A549 (cell line): ENCODE measurements around the gene UBE2E1. TPM values are rescaled to one million over a fixed set of nuclear protein-coding genes. Genes with fewer than 3 reads are reported as not detected.

Experiments used
- ATAC-seq, 2 experiments: fragments of 200-7000 bp in 1 of 2; fragments of >200 bp in 1 of 2; cut with Nextera tagmentation in 1 of 2; cut with Tn5 transposase in 1 of 2; 3 replicates each; pipeline versions ENCODE4 v1.8.0 to v1.9.1; 2018 to 2020; ENCODE audit warnings: mild to moderate bottlenecking in 1 of 2, moderate library complexity in 1 of 2
- CTCF ChIA-PET: fragments of 300-600 bp; sonication (Branson Sonifier 250); formaldehyde crosslinking; extraction: SDS; loops from one replicate; lab custom pipeline; 2021; ENCODE audit warnings: antibody characterized with exemption, inconsistent platforms; lab: Yijun Ruan, JAX
- POLR2A ChIA-PET: fragments of 350-600 bp; formaldehyde crosslinking; extraction: SDS; loops from one replicate; lab custom pipeline; 2021; ENCODE audit warnings: antibody characterized with exemption, inconsistent platforms; lab: Yijun Ruan, JAX
- DNase-seq, 2 experiments: peaks; one replicate each; pipeline versions ENCODE4 v3.0.0 to v3.0.0-alpha.2; 2011 to 2016; ENCODE audit warnings: low read depth in 1 of 2, low spot score in 1 of 2
- FAIRE-seq: peaks from 2 replicates; lab custom pipeline; 2011; peaks lifted over from hg19 to GRCh38; lab: Jason Lieb, UNC
- H3K27ac ChIP-seq, 2 experiments: fragments of >200 bp; sonication (Bioruptor Twin); formaldehyde crosslinking; 3 replicates each; pipeline ENCODE4 v1.5.1; 2016 to 2017
- H3K4me1 ChIP-seq: fragments of >200 bp; sonication (Bioruptor Twin); formaldehyde crosslinking; 3 replicates; pipeline ENCODE4 v1.6.1; 2016
- H3K4me2 ChIP-seq: fragments of >200 bp; sonication (Bioruptor Twin); formaldehyde crosslinking; 3 replicates; pipeline ENCODE4 v1.6.1; 2016
- H3K4me3 ChIP-seq: fragments of >200 bp; sonication (Bioruptor Twin); formaldehyde crosslinking; 3 replicates; pipeline ENCODE4 v1.5.1; 2016
- H3K9me3 ChIP-seq: fragments of >200 bp; sonication (Bioruptor Twin); formaldehyde crosslinking; 3 replicates; pipeline ENCODE4 v1.6.1; 2016
- FOSL2 ChIP-seq, 2 experiments: fragments of 450-650 bp in 1 of 2; fragments of >200 bp in 1 of 2; sonication (Bioruptor Twin) in 1 of 2; formaldehyde crosslinking; IDR thresholded peaks; 2 replicates each; pipeline versions ENCODE4 v1.5.0 to v1.6.1; 2016 to 2020; ENCODE audit warnings: mild to moderate bottlenecking in 1 of 2, moderate library complexity in 1 of 2
- FOXS1 ChIP-seq: fragments of 250-450 bp; sonication (Bioruptor Pico); IDR thresholded peaks from 2 replicates; pipeline ENCODE4 v1.5.0; 2020; ENCODE audit warnings: mild to moderate bottlenecking, moderate library complexity
- HDAC2 ChIP-seq: fragments of 200-600 bp; sonication (generic); IDR thresholded peaks from 2 replicates; pipeline ENCODE4 v1.6.1; 2016
- JUN ChIP-seq, 2 experiments: fragments of >200 bp; sonication (Bioruptor Twin); formaldehyde crosslinking; IDR thresholded peaks; 2 replicates in 1 of 2; 3 replicates in 1 of 2; pipeline ENCODE4 v1.6.1; 2016 to 2017
- MAZ ChIP-seq: fragments of 150-350 bp; IDR thresholded peaks from 2 replicates; pipeline ENCODE4 v1.6.1; 2014; ENCODE audit warnings: antibody characterized with exemption, low read depth, low read length, borderline replicate concordance
- POLR2A ChIP-seq: IDR thresholded peaks from 2 replicates; pipeline ENCODE4 v1.6.1; 2012; ENCODE audit warnings: mild to moderate bottlenecking, low read length
- RAD21 ChIP-seq, 2 experiments: fragments of >200 bp in 1 of 2; sonication (Bioruptor Twin) in 1 of 2; formaldehyde crosslinking in 1 of 2; IDR thresholded peaks in 1 of 2; conservative IDR thresholded peaks in 1 of 2; 2 replicates in 1 of 2; 3 replicates in 1 of 2; pipeline ENCODE4 v1.6.1; 2012 to 2018; ENCODE audit warnings: inconsistent platforms in 1 of 2
- RCOR1 ChIP-seq: fragments of 150-350 bp; IDR thresholded peaks from 2 replicates; pipeline ENCODE4 v1.6.1; 2014; ENCODE audit warnings: antibody characterized with exemption, low read length, low read depth
- SMC3 ChIP-seq: fragments of >200 bp; sonication (Bioruptor Twin); formaldehyde crosslinking; IDR thresholded peaks from 3 replicates; pipeline ENCODE4 v1.6.1; 2018; ENCODE audit warnings: inconsistent platforms
- SREBF2 ChIP-seq: fragments of 450-650 bp; IDR thresholded peaks from 2 replicates; pipeline ENCODE4 v1.6.1; 2014; ENCODE audit warnings: mild to moderate bottlenecking, moderate library complexity
- TFCP2L1 ChIP-seq: fragments of 250-450 bp; sonication (Bioruptor Pico); IDR thresholded peaks from 2 replicates; pipeline ENCODE4 v1.5.0; 2021; ENCODE audit warnings: mild to moderate bottlenecking
- TP53 ChIP-seq: fragments of 250-450 bp; sonication (Bioruptor Pico); IDR thresholded peaks from 2 replicates; pipeline ENCODE4 v1.5.0; 2021; ENCODE audit warnings: mild to moderate bottlenecking, moderate library complexity
- ZNF302 ChIP-seq: fragments of 250-450 bp; sonication (Bioruptor Pico); IDR thresholded peaks from 2 replicates; pipeline ENCODE4 v1.9.0; 2021; ENCODE audit warnings: inconsistent platforms, mild to moderate bottlenecking, moderate library complexity
- WGBS: methylation state at CpG from one replicate; pipeline ENCODE4 v1.1.6; 2017; ENCODE audit errors: missing lambda C conversion rate; 5-methylcytosine and 5-hydroxymethylcytosine counted together
- polyA plus RNA-seq, 4 experiments: library from polyadenylated mRNA; depleted of rRNA in 3 of 4; stranded (reverse); fragments of >200 nt; fragmentation: RNase III in 1 of 4; extraction: RNeasy Plus Mini Kit Qiagen cat#74134 plus additional on column Dnase treatment in 1 of 4; gene quantifications; 2 replicates in 3 of 4; 3 replicates in 1 of 4; pipeline ENCODE4 v1.2.3, GENCODE V29; 2011 to 2017
- TF ChIP-seq, protein P1 (sequence below): fragments of >200 bp; sonication (Bioruptor Twin); formaldehyde crosslinking; IDR thresholded peaks from 3 replicates; pipeline ENCODE4 v1.6.1; 2016
- TF ChIP-seq, protein P2 (sequence below): fragments of 250-450 bp; sonication (Bioruptor Pico); IDR thresholded peaks from 2 replicates; pipeline ENCODE4 v1.5.0; 2021; ENCODE audit warnings: mild to moderate bottlenecking, moderate library complexity, borderline replicate concordance
- TF ChIP-seq, protein P3 (sequence below): fragments of 200-600 bp; sonication (generic); IDR thresholded peaks from 2 replicates; pipeline ENCODE4 v1.6.1; 2016; ENCODE audit warnings: antibody characterized with exemption, mild to moderate bottlenecking, moderate library complexity
- TF ChIP-seq, protein P4 (sequence below): IDR thresholded peaks from 2 replicates; pipeline ENCODE4 v1.6.1; 2012

The UBE2E1 gene
- polyA plus RNA-seq, 2 of the 4 experiments (the other 2 are of a cell fraction) = 151 to 198 TPM

DNA sequence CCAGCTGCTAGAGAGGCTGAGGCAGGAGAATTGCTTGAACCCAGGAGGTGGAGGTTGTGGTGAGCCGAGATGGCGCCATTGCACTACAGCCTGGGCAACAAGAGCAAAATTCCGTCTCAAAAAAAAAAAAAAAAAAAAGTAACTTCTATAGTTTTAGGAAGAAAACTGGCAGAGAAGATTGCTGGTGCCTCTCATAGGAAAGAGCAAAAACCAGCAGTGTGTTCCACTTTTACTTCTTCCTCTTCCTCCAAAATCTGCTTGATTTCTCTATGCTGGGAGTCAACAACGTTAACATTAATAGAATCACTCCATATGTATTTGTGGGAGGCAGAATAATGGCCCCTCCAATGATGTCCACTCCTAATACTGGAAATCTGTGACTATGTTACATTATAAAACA lies 126.8 kb downstream of the UBE2E1 start:
- ChIA-PET CTCF (no interaction called here), POLR2A (no interaction called here)
- DNase-seq (no peak), ATAC-seq (no peak), FAIRE-seq (no peak)
- Histone ChIP-seq H3K4me2 (no peak overlapping the region), H3K4me3 (no peak overlapping the region), H3K9me3 (no peaks in the 10 kb centered on the region), H3K4me1 (peaks cover 15% of the 10 kb centered on the region), H3K27ac (no peak overlapping the region)
- TF ChIP-seq FOSL2 (IDR thresholded peaks at IDR 0.05) (no peak), FOSL2 (CRISPR knock-in tag; IDR thresholded peaks at IDR 0.05) (no peak), ZNF302 (CRISPR knock-in tag) (no peak), RCOR1 (no peak), HDAC2 (no peak), MAZ (no peak), JUN (IDR thresholded peaks at IDR 0.05) (no peak), RAD21 (conservative IDR thresholded peaks at IDR 0.05 in 1 of 2, IDR thresholded peaks at IDR 0.05 in 1 of 2) (no peak), TP53 (CRISPR knock-in tag) (no peak), FOXS1 (CRISPR knock-in tag) (no peak), SREBF2 (no peak), POLR2A (no peak), SMC3 (no peak), TFCP2L1 (no peak)
- TF ChIP-seq, protein P1, sequence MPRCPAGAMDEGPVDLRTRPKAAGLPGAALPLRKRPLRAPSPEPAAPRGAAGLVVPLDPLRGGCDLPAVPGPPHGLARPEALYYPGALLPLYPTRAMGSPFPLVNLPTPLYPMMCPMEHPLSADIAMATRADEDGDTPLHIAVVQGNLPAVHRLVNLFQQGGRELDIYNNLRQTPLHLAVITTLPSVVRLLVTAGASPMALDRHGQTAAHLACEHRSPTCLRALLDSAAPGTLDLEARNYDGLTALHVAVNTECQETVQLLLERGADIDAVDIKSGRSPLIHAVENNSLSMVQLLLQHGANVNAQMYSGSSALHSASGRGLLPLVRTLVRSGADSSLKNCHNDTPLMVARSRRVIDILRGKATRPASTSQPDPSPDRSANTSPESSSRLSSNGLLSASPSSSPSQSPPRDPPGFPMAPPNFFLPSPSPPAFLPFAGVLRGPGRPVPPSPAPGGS = no peak
- TF ChIP-seq, protein P2, sequence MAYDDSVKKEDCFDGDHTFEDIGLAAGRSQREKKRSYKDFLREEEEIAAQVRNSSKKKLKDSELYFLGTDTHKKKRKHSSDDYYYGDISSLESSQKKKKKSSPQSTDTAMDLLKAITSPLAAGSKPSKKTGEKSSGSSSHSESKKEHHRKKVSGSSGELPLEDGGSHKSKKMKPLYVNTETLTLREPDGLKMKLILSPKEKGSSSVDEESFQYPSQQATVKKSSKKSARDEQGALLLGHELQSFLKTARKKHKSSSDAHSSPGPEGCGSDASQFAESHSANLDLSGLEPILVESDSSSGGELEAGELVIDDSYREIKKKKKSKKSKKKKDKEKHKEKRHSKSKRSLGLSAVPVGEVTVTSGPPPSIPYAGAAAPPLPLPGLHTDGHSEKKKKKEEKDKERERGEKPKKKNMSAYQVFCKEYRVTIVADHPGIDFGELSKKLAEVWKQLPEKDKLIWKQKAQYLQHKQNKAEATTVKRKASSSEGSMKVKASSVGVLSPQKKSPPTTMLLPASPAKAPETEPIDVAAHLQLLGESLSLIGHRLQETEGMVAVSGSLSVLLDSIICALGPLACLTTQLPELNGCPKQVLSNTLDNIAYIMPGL (CRISPR knock-in tag) = no peak
- TF ChIP-seq, protein P3, sequence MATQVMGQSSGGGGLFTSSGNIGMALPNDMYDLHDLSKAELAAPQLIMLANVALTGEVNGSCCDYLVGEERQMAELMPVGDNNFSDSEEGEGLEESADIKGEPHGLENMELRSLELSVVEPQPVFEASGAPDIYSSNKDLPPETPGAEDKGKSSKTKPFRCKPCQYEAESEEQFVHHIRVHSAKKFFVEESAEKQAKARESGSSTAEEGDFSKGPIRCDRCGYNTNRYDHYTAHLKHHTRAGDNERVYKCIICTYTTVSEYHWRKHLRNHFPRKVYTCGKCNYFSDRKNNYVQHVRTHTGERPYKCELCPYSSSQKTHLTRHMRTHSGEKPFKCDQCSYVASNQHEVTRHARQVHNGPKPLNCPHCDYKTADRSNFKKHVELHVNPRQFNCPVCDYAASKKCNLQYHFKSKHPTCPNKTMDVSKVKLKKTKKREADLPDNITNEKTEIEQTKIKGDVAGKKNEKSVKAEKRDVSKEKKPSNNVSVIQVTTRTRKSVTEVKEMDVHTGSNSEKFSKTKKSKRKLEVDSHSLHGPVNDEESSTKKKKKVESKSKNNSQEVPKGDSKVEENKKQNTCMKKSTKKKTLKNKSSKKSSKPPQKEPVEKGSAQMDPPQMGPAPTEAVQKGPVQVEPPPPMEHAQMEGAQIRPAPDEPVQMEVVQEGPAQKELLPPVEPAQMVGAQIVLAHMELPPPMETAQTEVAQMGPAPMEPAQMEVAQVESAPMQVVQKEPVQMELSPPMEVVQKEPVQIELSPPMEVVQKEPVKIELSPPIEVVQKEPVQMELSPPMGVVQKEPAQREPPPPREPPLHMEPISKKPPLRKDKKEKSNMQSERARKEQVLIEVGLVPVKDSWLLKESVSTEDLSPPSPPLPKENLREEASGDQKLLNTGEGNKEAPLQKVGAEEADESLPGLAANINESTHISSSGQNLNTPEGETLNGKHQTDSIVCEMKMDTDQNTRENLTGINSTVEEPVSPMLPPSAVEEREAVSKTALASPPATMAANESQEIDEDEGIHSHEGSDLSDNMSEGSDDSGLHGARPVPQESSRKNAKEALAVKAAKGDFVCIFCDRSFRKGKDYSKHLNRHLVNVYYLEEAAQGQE = no peak
- WGBS = 81% methylated on average over 4 of the region's 4 CpGs

DNA sequence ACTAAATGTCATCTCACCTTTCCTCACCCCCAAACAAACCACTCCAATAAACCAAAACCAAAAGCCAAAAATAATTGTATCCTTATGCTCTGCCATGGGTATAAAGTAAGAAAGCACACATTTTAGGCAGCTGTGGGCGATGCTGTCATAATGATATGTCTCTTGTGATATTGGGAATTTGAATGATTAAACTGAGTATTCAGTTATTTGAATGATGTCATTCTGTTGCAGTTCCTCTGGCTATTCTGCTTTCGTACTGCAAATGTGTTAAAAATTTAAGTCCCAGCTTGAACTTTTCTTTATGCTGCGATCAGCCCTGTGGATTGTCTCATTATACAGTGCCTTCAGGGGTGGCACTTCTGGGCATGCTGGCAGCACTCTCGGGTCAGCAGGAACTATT lies 128.5 kb downstream of the UBE2E1 start:
- TF ChIP-seq, protein P4, sequence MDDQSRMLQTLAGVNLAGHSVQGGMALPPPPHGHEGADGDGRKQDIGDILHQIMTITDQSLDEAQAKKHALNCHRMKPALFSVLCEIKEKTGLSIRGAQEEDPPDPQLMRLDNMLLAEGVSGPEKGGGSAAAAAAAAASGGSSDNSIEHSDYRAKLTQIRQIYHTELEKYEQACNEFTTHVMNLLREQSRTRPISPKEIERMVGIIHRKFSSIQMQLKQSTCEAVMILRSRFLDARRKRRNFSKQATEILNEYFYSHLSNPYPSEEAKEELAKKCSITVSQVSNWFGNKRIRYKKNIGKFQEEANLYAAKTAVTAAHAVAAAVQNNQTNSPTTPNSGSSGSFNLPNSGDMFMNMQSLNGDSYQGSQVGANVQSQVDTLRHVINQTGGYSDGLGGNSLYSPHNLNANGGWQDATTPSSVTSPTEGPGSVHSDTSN = no peak
- no peak for TF ChIP-seq TP53 (CRISPR knock-in tag)
- TF ChIP-seq, all 56 proteins: peak for 0
- ChIA-PET CTCF (interaction anchor here (1.0 to 1.5 kb wide), 2 partner anchors 10 to 11 kb away, joined by 3 read pairs; no protein-coding TSS in a partner anchor), POLR2A (interaction anchor here (3.5 kb wide), 1 partner anchor 17 kb away, joined by 21 read pairs; the partner anchor contains the start of genes NKIRAS1 and RPL15)
- Histone ChIP-seq H3K4me3 (no peak overlapping the region), H3K27ac (no peak overlapping the region), H3K4me2 (no peak overlapping the region), H3K4me1 (no peaks in the 10 kb centered on the region), H3K9me3 (no peaks in the 10 kb centered on the region)
- DNase-seq (no peak), FAIRE-seq (no peak), ATAC-seq (no peak)
- WGBS = 55% methylated on average over 4 of the region's 4 CpGs
